Measurements from ENCODE around the gene NUDT22.

NUDT22 gene

GRCh38 chr11:64206457-64207255 is 19.4 kb upstream of the NUDT22 start, which contains the start of gene FERMT3:
Gene FERMT3 (plus strand): TSS chr11:64206721. CDS start chr11:64207365, 644 bp downstream.
- peak; percentile 71 for DNase-seq (ENCODE audit: low spot score)

- DNase-seq (ENCODE audit: low spot score): peak; percentile 79
These were observed 18.6 kb upstream of the NUDT22 start for GRCh38 chr11:64207256-64208085.

GRCh38 chr11:64208086-64208795 is 17.8 kb upstream of the NUDT22 start:
- DNase-seq (ENCODE audit: low spot score): no peak

- no peak for DNase-seq (ENCODE audit: low spot score)
These were observed 17.1 kb upstream of the NUDT22 start for GRCh38 chr11:64208796-64209562.

- DNase-seq (ENCODE audit: low spot score): no peak
These were observed 16.6 kb upstream of the NUDT22 start for GRCh38 chr11:64209563-64209843.

- no peak for DNase-seq (ENCODE audit: low spot score)
These were observed 15.6 kb upstream of the NUDT22 start for GRCh38 chr11:64210301-64211020.

GRCh38 chr11:64211181-64211872 is 14.7 kb upstream of the NUDT22 start:
- no peak for DNase-seq (ENCODE audit: low spot score)

GRCh38 chr11:64216879-64217278 is 9.2 kb upstream of the NUDT22 start:
- no peak for DNase-seq (ENCODE audit: low spot score)

- no peak for DNase-seq (ENCODE audit: low spot score)
These were observed 7.3 kb upstream of the NUDT22 start for GRCh38 chr11:64218628-64219353.

GRCh38 chr11:64219354-64219684 is 6.8 kb upstream of the NUDT22 start:
- no peak for DNase-seq (ENCODE audit: low spot score)

GRCh38 chr11:64219755-64220154 is 6.3 kb upstream of the NUDT22 start:
- no peak for DNase-seq (ENCODE audit: low spot score)

GRCh38 chr11:64220271-64220670 is 5.8 kb upstream of the NUDT22 start:
- DNase-seq (ENCODE audit: low spot score): no peak

GRCh38 chr11:64220798-64221197 is 5.3 kb upstream of the NUDT22 start:
- DNase-seq (ENCODE audit: low spot score): no peak

GRCh38 chr11:64222651-64223000 is 3.4 kb upstream of the NUDT22 start:
- DNase-seq (ENCODE audit: low spot score): no peak

GRCh38 chr11:64223001-64223651 is 2.9 kb upstream of the NUDT22 start:
- no peak for DNase-seq (ENCODE audit: low spot score)

GRCh38 chr11:64224151-64224890 is 1.8 kb upstream of the NUDT22 start:
- no peak for DNase-seq (ENCODE audit: low spot score)

GRCh38 chr11:64224891-64225607 is 1.0 kb upstream of the NUDT22 start:
- no peak for DNase-seq (ENCODE audit: low spot score)

GRCh38 chr11:64226507-64227051 is 505 bp downstream of the NUDT22 start:
- peak; percentile 53 for DNase-seq (ENCODE audit: low spot score)
